ENCODE data around the gene WDR33.

Gene WDR33

GRCh38 chr2:127670055-127670956, 140.7 kb downstream of the WDR33 start:
- DNase-seq: no peak

- DNase-seq: no peak
Measured at GRCh38 chr2:127669056-127669455, 141.9 kb downstream of the WDR33 start.

GRCh38 chr2:127665267-127665893, 145.6 kb downstream of the WDR33 start:
- DNase-seq: no peak

- DNase-seq: peak; percentile 41
Measured at GRCh38 chr2:127664895-127665225, 146.1 kb downstream of the WDR33 start.

DNA sequence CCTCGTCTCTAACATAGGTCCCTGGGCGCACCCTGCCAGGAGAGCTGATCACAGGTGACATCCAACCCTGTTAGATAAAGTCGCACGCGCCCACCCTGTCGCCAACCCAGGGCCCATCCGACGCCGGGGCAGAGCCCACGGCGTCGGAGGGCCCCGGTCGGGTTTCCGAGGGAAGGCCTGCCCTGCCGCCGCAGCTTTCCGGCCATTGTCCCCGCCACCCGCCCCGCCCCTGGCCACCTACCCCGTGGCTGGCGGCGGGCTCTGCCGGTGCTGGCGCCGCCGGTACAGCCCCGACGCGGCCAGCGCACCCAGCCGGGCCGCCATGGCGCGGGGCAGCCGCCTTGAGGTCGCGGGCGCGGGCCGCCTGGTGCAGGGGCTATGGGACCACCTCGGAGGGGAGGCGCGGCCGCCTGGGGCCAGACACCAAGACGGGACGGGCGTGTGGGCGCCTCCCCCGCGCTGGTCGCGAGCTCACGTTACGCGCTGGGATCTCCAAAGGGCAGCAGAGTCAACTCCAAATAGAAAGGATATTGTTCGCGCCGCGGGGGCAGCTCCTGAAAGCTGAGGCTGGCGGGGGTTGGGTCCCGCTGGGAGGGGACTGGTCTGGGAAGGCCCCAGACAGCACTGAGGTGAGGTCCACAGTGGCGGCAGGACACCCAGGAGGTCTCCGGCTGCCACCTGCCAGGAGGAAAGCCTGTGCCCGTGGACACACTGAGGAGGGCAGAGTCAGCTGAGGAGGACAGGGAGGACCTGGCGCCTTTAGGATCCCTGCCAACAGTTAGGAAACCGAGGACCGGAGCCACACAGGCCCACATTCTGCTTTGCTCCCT, 146.7 kb downstream of the WDR33 start:
- peak; percentile 42 for DNase-seq

GRCh38 chr2:127663566-127664064, 147.4 kb downstream of the WDR33 start:
- peak; percentile 32 for DNase-seq

- peak; percentile 18 for DNase-seq
Measured at GRCh38 chr2:127662937-127663565, 147.9 kb downstream of the WDR33 start.

DNA sequence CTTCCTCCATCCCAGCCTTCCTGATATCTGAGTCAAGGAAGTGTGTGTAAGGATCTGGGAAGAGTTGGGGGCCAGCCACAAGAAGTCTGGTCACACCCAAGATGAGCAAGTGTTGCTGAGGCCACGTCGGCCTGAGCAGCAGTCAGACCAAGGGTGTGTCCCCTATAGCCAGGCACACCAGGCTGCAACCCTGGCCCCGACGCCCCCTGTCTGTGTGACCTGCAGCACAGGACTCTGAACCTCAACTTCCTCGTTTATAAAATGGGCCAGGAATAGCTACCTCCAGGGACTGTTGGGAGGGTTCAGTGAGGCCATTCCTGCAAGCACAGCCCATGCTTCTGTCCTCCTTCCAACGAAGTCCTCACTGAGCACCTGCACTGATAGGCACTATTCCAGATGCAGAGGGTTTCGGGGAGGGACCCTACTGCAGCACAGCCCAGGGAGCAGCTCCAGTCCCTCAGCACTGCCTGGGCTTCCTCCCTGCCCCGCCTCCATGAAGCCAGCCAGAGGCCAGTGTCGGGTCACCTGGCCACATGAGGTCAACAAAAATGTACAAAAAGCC, 148.9 kb downstream of the WDR33 start:
- DNase-seq: peak; percentile 31

- DNase-seq: no peak
Measured at GRCh38 chr2:127661072-127661649, 149.8 kb downstream of the WDR33 start.

DNA sequence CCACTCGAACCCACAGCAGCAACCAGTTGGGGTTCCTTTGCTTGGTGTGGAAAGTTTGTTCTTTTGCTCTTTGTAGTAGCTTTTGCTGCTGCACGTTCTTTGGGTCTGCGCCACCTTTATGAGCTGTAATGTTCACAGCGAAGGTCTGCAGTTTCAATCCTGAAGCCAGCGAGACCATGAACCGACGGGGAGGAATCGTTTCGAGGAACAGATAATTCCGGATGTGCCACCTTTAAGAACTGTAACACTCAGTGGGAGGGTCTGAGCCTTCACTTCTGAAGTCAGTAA, 150.7 kb downstream of the WDR33 start:
- DNase-seq: no peak

GRCh38 chr2:127659408-127660290, 151.3 kb downstream of the WDR33 start:
- DNase-seq: no peak

DNA sequence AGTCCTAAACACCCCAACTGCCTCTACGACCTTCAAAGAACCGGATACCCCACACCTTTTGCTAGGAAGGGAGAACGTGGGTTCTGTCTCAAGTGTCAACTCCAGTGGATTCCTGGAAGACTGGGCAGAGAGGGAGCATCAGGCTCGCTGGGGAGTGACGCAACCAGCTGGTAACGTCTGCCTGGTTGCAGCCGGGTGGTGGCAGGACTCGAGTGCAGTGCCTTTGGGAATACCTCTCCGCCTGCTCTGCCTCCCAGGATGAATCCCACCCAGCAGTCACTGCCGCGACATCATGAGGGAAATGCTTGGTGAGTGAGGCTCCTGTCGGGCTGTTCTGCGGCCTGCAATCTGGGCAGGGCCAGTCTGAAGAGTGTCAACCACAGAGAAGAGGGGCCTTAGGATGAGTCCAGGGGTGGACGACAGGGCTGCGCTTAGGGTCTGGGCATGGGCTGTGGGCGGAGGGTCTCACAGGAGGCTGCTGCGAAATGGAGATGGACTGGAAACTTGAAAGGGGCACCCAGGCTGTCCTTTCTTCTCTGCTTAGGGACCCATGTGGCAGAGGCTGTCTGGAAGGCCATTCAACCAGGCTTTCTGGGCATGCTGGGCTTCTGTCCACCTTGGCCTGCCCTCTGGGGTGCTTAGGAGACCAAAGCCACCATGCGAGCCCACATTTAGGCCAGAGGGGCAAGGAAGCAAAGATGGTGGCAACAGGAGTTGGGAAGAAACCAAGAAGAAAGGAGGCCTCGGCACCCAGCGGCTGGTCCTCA, 152.1 kb downstream of the WDR33 start:
- DNase-seq: no peak

DNA sequence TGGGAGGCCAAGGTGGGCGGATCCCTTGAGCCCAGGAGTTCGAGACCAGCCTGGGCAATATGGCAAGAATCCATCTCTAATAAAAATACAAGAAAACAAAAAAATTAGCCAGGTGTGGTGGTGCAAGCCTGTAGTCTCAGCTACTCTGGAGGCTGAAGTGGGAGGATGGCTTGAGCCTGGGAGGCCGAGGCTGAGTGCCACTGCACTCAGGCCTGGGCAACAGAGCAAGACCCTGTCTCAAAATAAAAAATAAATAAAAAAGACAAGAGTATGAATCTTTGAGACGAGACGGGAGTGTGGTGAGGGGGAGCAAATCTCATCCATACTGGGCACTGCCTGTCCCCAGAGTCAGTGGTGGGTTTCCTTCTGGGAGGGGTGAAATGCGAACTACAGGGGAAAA, 152.8 kb downstream of the WDR33 start:
- DNase-seq: no peak

DNA sequence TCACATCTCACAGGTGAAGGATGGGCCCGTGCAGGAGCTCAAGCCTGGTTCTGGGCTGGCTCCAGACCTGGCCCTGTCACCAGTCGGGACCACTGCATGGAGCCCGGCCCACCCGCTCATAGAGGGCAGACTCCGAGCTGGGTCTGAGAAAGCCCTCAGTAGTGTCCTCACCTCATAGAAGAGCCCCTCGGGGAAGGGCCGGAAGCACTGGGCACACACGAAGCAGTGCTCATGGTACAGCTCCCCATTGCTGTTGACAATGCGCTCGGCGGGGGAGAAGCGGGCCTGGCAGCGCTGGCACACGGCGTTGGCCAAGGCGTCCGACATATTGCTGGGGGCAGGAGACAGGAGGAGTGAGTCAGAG, 153.8 kb downstream of the WDR33 start:
- no peak for DNase-seq

DNA sequence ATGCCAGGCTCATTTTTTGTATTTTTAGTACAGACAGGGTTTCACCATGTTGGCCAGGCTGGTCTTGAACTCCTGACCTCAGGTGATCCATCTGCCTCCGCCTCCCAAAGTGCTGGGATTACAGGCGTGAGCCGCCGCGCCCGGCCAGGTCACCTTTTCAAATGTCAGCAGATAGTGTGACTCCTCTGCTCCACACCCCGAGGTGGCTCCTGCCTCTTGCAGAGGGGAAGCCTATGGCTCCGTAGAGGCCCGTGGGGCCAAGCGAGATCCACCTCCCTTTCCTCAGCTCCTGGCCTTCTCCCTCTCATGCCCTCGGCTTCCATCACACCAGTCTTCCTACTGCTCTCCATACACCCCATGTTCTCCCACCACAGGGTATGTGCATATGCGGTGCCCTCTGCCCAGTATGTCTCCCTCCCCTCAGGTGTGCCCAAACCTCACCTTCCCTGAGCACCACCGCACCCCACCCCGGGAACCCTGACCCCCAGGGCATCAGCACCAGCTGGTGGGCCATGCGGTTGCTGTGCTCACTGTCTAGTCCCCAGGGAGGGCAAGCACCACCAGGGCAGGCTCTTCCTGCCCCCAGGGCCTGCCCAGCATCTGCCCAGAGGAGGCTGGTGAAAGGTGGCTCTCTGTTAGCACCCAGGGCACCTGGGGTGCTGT, 154.3 kb downstream of the WDR33 start:
- DNase-seq: no peak

GRCh38 chr2:127655209-127656073, 155.5 kb downstream of the WDR33 start:
- no peak for DNase-seq

- no peak for DNase-seq
Measured at GRCh38 chr2:127654838-127655175, 156.2 kb downstream of the WDR33 start.

DNA sequence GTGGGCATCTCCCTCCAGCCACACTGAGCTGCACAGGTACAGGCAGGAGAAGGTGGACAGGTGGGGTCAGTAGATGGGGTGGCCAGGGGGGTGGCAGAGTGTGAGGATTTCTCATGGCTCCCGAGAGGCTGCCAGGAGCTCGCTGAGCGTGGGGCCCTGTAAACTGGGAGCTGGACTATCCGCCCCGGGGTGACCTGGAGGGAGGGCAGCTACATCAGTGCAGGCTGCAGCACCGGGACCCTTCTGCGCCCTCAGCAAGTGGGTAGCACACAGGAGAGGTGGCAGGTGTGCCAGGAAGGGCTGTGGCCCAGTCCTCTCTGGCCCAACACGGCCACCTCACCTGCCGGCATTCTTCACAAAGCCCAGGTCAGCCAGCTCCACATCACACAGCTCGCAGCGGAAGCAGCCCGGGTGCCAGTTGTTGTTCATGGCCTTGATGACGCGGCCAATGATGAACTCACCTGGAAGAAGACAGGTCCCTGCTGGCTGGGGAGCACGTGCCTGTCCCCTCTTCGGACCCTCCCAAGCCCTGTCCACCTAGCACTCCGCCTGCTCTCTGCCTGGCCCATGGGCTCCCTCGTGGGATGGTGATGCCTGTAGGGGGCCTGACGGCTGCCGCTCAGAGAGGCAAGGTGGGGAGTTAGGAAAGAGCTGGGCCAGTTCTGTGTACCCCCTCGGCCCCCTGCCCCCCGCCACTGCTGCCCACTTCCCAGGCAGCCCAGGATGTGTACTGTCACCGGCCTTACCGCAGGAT, 156.7 kb downstream of the WDR33 start:
- DNase-seq: no peak
